Body of pancreas (tissue), 4 donors: ENCODE results near the gene PARP12.

Experiments
- POLR2A ChIP-seq, 3 donors: fragments of 450-650 bp; IDR thresholded peaks; one replicate each; pipeline ENCODE4 v1.6.1; 2016; ENCODE audit warnings: antibody characterized with exemption in 3 of 3, mild to moderate bottlenecking in 2 of 3
- TF ChIP-seq, protein P1 (sequence below), 7 experiments: fragments of 450-650 bp in 4 of 7; fragments of 200-600 bp in 3 of 7; sonication (generic) in 3 of 7; IDR thresholded peaks; one replicate each; pipeline ENCODE4 v1.5.1; 2016 to 2019; ENCODE audit warnings: antibody characterized with exemption in 7 of 7

DNA sequence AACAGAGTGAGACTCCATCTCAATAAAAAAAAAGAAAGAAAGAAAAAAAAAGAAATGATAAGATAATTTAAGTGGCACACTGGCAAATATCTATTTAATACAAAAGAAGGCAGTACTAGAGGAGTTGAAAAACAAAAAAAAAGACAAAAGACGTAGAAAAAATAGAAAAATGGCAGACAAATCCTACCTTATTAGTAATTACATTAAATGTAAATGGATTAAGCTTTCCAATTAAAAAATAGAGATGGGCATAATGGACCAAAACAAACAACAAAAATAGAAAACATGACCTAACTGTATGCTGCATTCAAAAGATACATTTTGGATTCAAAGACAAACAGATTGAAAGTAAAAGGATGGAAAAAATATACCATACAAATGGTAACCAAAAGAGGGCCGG lies 5.3 kb upstream of the PARP12 start:
- TF ChIP-seq, protein P1, sequence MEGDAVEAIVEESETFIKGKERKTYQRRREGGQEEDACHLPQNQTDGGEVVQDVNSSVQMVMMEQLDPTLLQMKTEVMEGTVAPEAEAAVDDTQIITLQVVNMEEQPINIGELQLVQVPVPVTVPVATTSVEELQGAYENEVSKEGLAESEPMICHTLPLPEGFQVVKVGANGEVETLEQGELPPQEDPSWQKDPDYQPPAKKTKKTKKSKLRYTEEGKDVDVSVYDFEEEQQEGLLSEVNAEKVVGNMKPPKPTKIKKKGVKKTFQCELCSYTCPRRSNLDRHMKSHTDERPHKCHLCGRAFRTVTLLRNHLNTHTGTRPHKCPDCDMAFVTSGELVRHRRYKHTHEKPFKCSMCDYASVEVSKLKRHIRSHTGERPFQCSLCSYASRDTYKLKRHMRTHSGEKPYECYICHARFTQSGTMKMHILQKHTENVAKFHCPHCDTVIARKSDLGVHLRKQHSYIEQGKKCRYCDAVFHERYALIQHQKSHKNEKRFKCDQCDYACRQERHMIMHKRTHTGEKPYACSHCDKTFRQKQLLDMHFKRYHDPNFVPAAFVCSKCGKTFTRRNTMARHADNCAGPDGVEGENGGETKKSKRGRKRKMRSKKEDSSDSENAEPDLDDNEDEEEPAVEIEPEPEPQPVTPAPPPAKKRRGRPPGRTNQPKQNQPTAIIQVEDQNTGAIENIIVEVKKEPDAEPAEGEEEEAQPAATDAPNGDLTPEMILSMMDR (IDR thresholded peaks at IDR 0.05) = no peak
- TF ChIP-seq POLR2A (IDR thresholded peaks at IDR 0.05) = no peak
